Measurements from ENCODE around the gene APBA2.

GRCh38 chr15:28990390-28990789 is 104.6 kb downstream of the APBA2 start:
- TF ChIP-seq POLR2A (IDR thresholded peaks at IDR 0.05) (no peak), CTCF (IDR thresholded peaks at IDR 0.05) (no peak)
